GM10266 (cell line): Measurements from ENCODE around the gene UST.

Experiments used
- DNase-seq: peaks from one replicate; pipeline ENCODE4 v3.0.0; 2012; ENCODE audit errors: extremely low spot score
- CTCF ChIP-seq: IDR thresholded peaks from 2 replicates; pipeline ENCODE4 v1.5.1; 2012; ENCODE audit warnings: mild to moderate bottlenecking, low read depth; ENCODE audit not compliant: control insufficient read depth, insufficient read depth; ENCODE audit errors: missing control alignments

The UST gene

GRCh38 chr6:148805777-148806176, 58.9 kb downstream of the UST start:
- DNase-seq, result no peak
- no peak for TF ChIP-seq CTCF

GRCh38 chr6:148807784-148808183, 61.0 kb downstream of the UST start:
- TF ChIP-seq CTCF, result no peak

GRCh38 chr6:148808786-148809304, 62.0 kb downstream of the UST start:
- no peak for DNase-seq
- TF ChIP-seq CTCF, result no peak

More at GRCh38 chr6:148807784-148808183, 61.0 kb downstream of the UST start:
- DNase-seq, result no peak

GRCh38 chr6:148811459-148811858, 64.6 kb downstream of the UST start:
- no peak for TF ChIP-seq CTCF
- no peak for DNase-seq

GRCh38 chr6:148814082-148814790, 67.4 kb downstream of the UST start:
- no peak for DNase-seq

GRCh38 chr6:148814869-148815268, 68.0 kb downstream of the UST start:
- no peak for DNase-seq
- TF ChIP-seq CTCF, result no peak

More at GRCh38 chr6:148814082-148814790, 67.4 kb downstream of the UST start:
- no peak for TF ChIP-seq CTCF

- TF ChIP-seq CTCF, result no peak
- DNase-seq, result no peak
Measured at GRCh38 chr6:148816117-148816516, 69.3 kb downstream of the UST start.
